ENCODE data around the gene NHLH1. TPM values are rescaled to one million over a fixed set of nuclear protein-coding genes. Genes with fewer than 3 reads are reported as not detected.

The NHLH1 gene
- total RNA-seq, 1 donor from 2014 or later = 0.96 TPM

DNA sequence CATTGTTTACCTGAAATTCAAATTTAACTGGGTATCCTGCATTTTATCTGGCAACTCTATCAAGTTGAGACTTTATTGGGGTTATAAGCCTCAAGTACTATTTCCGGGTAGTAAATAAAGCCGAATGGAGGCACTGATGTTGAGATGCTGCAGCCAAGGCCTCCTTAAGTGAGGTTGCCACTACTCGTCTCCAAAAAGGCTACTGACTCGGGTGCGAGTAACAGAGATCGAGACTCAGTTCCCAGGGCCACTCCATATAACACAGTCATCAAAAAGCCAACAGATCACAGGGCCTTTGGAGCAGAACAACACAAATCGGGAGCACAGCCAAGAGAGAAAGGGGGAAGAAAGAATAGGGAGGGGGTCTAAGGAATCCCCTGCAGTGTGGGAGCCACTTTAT is 24.3 kb upstream of the NHLH1 start:
- H3K4me1 Mint-ChIP-seq (ENCODE audit: low read depth) = peaks cover 25% of the 10 kb centered on the region
- TF ChIP-seq, protein P1, sequence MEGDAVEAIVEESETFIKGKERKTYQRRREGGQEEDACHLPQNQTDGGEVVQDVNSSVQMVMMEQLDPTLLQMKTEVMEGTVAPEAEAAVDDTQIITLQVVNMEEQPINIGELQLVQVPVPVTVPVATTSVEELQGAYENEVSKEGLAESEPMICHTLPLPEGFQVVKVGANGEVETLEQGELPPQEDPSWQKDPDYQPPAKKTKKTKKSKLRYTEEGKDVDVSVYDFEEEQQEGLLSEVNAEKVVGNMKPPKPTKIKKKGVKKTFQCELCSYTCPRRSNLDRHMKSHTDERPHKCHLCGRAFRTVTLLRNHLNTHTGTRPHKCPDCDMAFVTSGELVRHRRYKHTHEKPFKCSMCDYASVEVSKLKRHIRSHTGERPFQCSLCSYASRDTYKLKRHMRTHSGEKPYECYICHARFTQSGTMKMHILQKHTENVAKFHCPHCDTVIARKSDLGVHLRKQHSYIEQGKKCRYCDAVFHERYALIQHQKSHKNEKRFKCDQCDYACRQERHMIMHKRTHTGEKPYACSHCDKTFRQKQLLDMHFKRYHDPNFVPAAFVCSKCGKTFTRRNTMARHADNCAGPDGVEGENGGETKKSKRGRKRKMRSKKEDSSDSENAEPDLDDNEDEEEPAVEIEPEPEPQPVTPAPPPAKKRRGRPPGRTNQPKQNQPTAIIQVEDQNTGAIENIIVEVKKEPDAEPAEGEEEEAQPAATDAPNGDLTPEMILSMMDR (IDR thresholded peaks at IDR 0.05; ENCODE audit: unreplicated experiment) = no peak
- peaks cover 7% of the 10 kb centered on the region for H3K36me3 Mint-ChIP-seq (ENCODE audit: insufficient read depth)
- peak overlapping the region; percentile 99 for H3K4me3 Mint-ChIP-seq (ENCODE audit: low read depth)
- DNase-seq (ENCODE audit: low spot score, unreplicated experiment) = no peak
- peak overlapping the region; percentile 100 for H3K27ac Mint-ChIP-seq
- H3K9me3 Mint-ChIP-seq (ENCODE audit: low read depth) = no peaks in the 10 kb centered on the region
- H3K27me3 Mint-ChIP-seq = no peaks in the 10 kb centered on the region

- peak within 1 kb of the TSS; percentile 99 for H3K4me3 Mint-ChIP-seq (ENCODE audit: low read depth)
- peak; percentile 74 for DNase-seq (ENCODE audit: low spot score, unreplicated experiment)
- peak within 1 kb of the TSS; percentile 100 for H3K27ac Mint-ChIP-seq
- H3K4me1 Mint-ChIP-seq (ENCODE audit: low read depth) = peaks cover 25% of the 10 kb centered on the region
- peaks cover 4% of the 10 kb centered on the region for H3K36me3 Mint-ChIP-seq (ENCODE audit: insufficient read depth)
- no peaks in the 10 kb centered on the region for H3K9me3 Mint-ChIP-seq (ENCODE audit: low read depth)
- TF ChIP-seq, protein P1 (IDR thresholded peaks at IDR 0.05; ENCODE audit: unreplicated experiment) = no peak
- H3K27me3 Mint-ChIP-seq = no peaks in the 10 kb centered on the region
These were observed 23.7 kb upstream of the NHLH1 start, which contains the start of the genes COPA and NCSTN for GRCh38 chr1:160342953-160343869. Gene COPA (minus strand): TSS chr1:160343250. CDS start chr1:160343170, 80 bp downstream. Gene NCSTN (plus strand): TSS chr1:160343383. CDS start chr1:160343397, 14 bp downstream.

- no peak for DNase-seq (ENCODE audit: low spot score, unreplicated experiment)
- TF ChIP-seq, protein P1 (IDR thresholded peaks at IDR 0.05; ENCODE audit: unreplicated experiment) = no peak
- Mint-ChIP-seq H3K27me3 (no peaks in the 10 kb centered on the region), H3K9me3 (ENCODE audit: low read depth) (no peaks in the 10 kb centered on the region), H3K36me3 (ENCODE audit: insufficient read depth) (no peaks in the 10 kb centered on the region), H3K4me3 (ENCODE audit: low read depth) (peak overlapping the region; percentile 99), H3K27ac (peak overlapping the region; percentile 100), H3K4me1 (ENCODE audit: low read depth) (peaks cover 25% of the 10 kb centered on the region)
These were observed 22.6 kb upstream of the NHLH1 start for GRCh38 chr1:160344241-160344640.

- H3K27ac Mint-ChIP-seq = peak overlapping the region; percentile 41
- peak overlapping the region; percentile 99 for H3K4me3 Mint-ChIP-seq (ENCODE audit: low read depth)
- no peak for DNase-seq (ENCODE audit: low spot score, unreplicated experiment)
- H3K27me3 Mint-ChIP-seq = no peaks in the 10 kb centered on the region
- H3K36me3 Mint-ChIP-seq (ENCODE audit: insufficient read depth) = peaks cover 3% of the 10 kb centered on the region
- no peaks in the 10 kb centered on the region for H3K9me3 Mint-ChIP-seq (ENCODE audit: low read depth)
- peaks cover 25% of the 10 kb centered on the region for H3K4me1 Mint-ChIP-seq (ENCODE audit: low read depth)
- TF ChIP-seq, protein P1 (IDR thresholded peaks at IDR 0.05; ENCODE audit: unreplicated experiment) = no peak
These were observed 21.9 kb upstream of the NHLH1 start for GRCh38 chr1:160344936-160345335.

GRCh38 chr1:160346463-160346862 is 20.4 kb upstream of the NHLH1 start:
- Mint-ChIP-seq H3K27ac (no peak overlapping the region), H3K27me3 (no peaks in the 10 kb centered on the region), H3K9me3 (ENCODE audit: low read depth) (no peaks in the 10 kb centered on the region), H3K4me1 (ENCODE audit: low read depth) (peaks cover 18% of the 10 kb centered on the region), H3K36me3 (ENCODE audit: insufficient read depth) (peaks cover 11% of the 10 kb centered on the region), H3K4me3 (ENCODE audit: low read depth) (no peak overlapping the region)
- TF ChIP-seq, protein P1 (IDR thresholded peaks at IDR 0.05; ENCODE audit: unreplicated experiment) = no peak
- DNase-seq (ENCODE audit: low spot score, unreplicated experiment) = no peak

Measured in progenitor cell of endocrine pancreas (in vitro differentiated cells).